Natural killer cell (primary cell): ENCODE data around the gene MAD1L1. TPM values are rescaled to one million over a fixed set of nuclear protein-coding genes. Genes with fewer than 3 reads are reported as not detected.
A peak's percentile ranks its signal among the peaks of the same experiment; 100 is the strongest.

ENCODE experiments used
- ATAC-seq, 3 donors: fragments of 150-1000 bp in 2 of 3; fragments of 200-7000 bp in 1 of 3; cut with Tn5 transposase; 1 replicate in 1 of 3; 2 replicates in 2 of 3; pipeline ENCODE4 v1.10.0; 2021; ENCODE audit warnings: mild to moderate bottlenecking in 2 of 3, moderate library complexity in 2 of 3
- DNase-seq, 2 donors: peaks; one replicate each; pipeline versions ENCODE4 v3.0.0 to v3.0.0-alpha.2; 2013 to 2021; ENCODE audit warnings: mixed read lengths in 1 of 2
- H3K27ac ChIP-seq: one replicate; pipeline ENCODE4 v1.5.1; 2013; ENCODE audit warnings: mild to moderate bottlenecking, low read length
- H3K27me3 ChIP-seq: one replicate; pipeline ENCODE4 v1.6.1; 2013; ENCODE audit warnings: low read length; ENCODE audit not compliant: control insufficient read depth, insufficient read depth
- H3K36me3 ChIP-seq: one replicate; pipeline ENCODE4 v1.6.1; 2013; ENCODE audit warnings: low read length; ENCODE audit not compliant: control insufficient read depth, insufficient read depth
- H3K4me1 ChIP-seq: one replicate; pipeline ENCODE4 v1.6.1; 2013; ENCODE audit warnings: low read length; ENCODE audit not compliant: control insufficient read depth, insufficient read depth
- H3K4me3 ChIP-seq: one replicate; pipeline ENCODE4 v1.5.1; 2013; ENCODE audit warnings: low read length
- H3K9me3 ChIP-seq: one replicate; pipeline ENCODE4 v1.6.1; 2013; ENCODE audit warnings: low read length; ENCODE audit not compliant: control insufficient read depth, insufficient read depth
- H3K27ac Mint-ChIP-seq, 2 donors: one replicate each; pipeline ENCODE4 v1.8.0; 2022; ENCODE audit warnings: mild to moderate bottlenecking in 2 of 2, mixed read lengths in 2 of 2, moderate library complexity in 1 of 2
- H3K27me3 Mint-ChIP-seq, 2 donors: one replicate each; pipeline ENCODE4 v1.8.0; 2022; ENCODE audit warnings: low read depth in 2 of 2, mixed read lengths in 2 of 2
- H3K36me3 Mint-ChIP-seq: one replicate; pipeline ENCODE4 v1.8.0; 2022; ENCODE audit warnings: mixed read lengths
- H3K4me1 Mint-ChIP-seq, 2 donors: one replicate each; pipeline ENCODE4 v1.8.0; 2022; ENCODE audit warnings: mixed read lengths in 2 of 2
- H3K4me3 Mint-ChIP-seq: one replicate; pipeline ENCODE4 v1.8.0; 2022; ENCODE audit warnings: mild to moderate bottlenecking, moderate library complexity, mixed read lengths
- H3K9me3 Mint-ChIP-seq, 2 donors: one replicate each; pipeline ENCODE4 v1.8.0; 2022; ENCODE audit warnings: mixed read lengths in 2 of 2
- CTCF ChIP-seq: fragments of 200-600 bp; IDR thresholded peaks from one replicate; pipeline ENCODE4 v1.8.0; 2022; ENCODE audit warnings: antibody characterized with exemption
- WGBS: methylation state at CpG from one replicate; pipeline ENCODE4 v1.1.7; 2013; ENCODE audit warnings: missing lambda C conversion rate; ENCODE audit not compliant: insufficient coverage; 5-methylcytosine and 5-hydroxymethylcytosine counted together
- intact Hi-C: fragments of 100-400 bp; cut with micrococcal nuclease; formaldehyde crosslinking; loops from one replicate; pipeline ENCODE4 v1.14.2; 2022
- total RNA-seq, 4 donors: library from RNA; stranded (reverse); fragments of 120-200 nt in 1 of 4; gene quantifications; one replicate each; pipeline versions ENCODE4 v1.2.3 to v1.2.4, GENCODE V29; 2013 to 2022

The MAD1L1 gene
- total RNA-seq, 3 donors from 2014 or later (not counting 1 experiment from before 2014, with no cell fraction given) = 53.6 to 81.2 (median 77.4) TPM

GRCh38 chr7:2016021-2016631 lies 216.6 kb downstream of the MAD1L1 start:
- WGBS = 96% methylated on average over 18 of the region's 18 CpGs
- intact Hi-C loops = no loop called here
- peak in 1 of 2 donors; percentile 10 for DNase-seq

GRCh38 chr7:2015251-2015871 lies 217.4 kb downstream of the MAD1L1 start:
- Mint-ChIP-seq H3K27me3 (peaks cover 0 to 6% of the 10 kb centered on the region in 2 donors), H3K27ac (no peak overlapping the region), H3K4me1 (peaks cover 29 to 48% of the 10 kb centered on the region in 2 donors), H3K36me3 (no peaks in the 10 kb centered on the region), H3K9me3 (no peaks in the 10 kb centered on the region), H3K4me3 (no peak overlapping the region)
- peaks cover 26% of the 10 kb centered on the region for H3K4me1 ChIP-seq
- ATAC-seq = no peak
- intact Hi-C loops = no loop called here
- no peaks in the 10 kb centered on the region for H3K27me3 ChIP-seq
- H3K4me3 ChIP-seq = no peak overlapping the region
- WGBS = 96% methylated on average over 18 of the region's 18 CpGs
- peak in 1 of 2 donors; percentile 11 for DNase-seq
- no peak overlapping the region for H3K27ac ChIP-seq
- no peaks in the 10 kb centered on the region for H3K36me3 ChIP-seq
- no peak for TF ChIP-seq CTCF
- H3K9me3 ChIP-seq = no peaks in the 10 kb centered on the region

More at GRCh38 chr7:2016021-2016631, 216.6 kb downstream of the MAD1L1 start:
- ATAC-seq = no peak
- H3K27ac Mint-ChIP-seq = peak overlapping the region in 1 of 2 donors; percentile 92
- Histone ChIP-seq H3K4me1 (peaks cover 29% of the 10 kb centered on the region), H3K27ac (no peak overlapping the region), H3K4me3 (no peak overlapping the region), H3K27me3 (no peaks in the 10 kb centered on the region), H3K36me3 (no peaks in the 10 kb centered on the region), H3K9me3 (no peaks in the 10 kb centered on the region)
- H3K27me3 Mint-ChIP-seq = peaks cover 0 to 6% of the 10 kb centered on the region in 2 donors
- no peak overlapping the region for H3K4me3 Mint-ChIP-seq
- H3K4me1 Mint-ChIP-seq = peaks cover 36 to 51% of the 10 kb centered on the region in 2 donors
- TF ChIP-seq CTCF = no peak
- no peaks in the 10 kb centered on the region for H3K9me3 Mint-ChIP-seq
- no peaks in the 10 kb centered on the region for H3K36me3 Mint-ChIP-seq

- Histone ChIP-seq H3K27me3 (no peaks in the 10 kb centered on the region), H3K9me3 (no peaks in the 10 kb centered on the region), H3K4me1 (peaks cover 21% of the 10 kb centered on the region), H3K27ac (no peak overlapping the region), H3K4me3 (no peak overlapping the region), H3K36me3 (no peaks in the 10 kb centered on the region)
- Mint-ChIP-seq H3K4me3 (no peak overlapping the region), H3K9me3 (no peaks in the 10 kb centered on the region), H3K4me1 (peaks cover 21 to 40% of the 10 kb centered on the region in 2 donors), H3K36me3 (no peaks in the 10 kb centered on the region), H3K27ac (no peak overlapping the region), H3K27me3 (peaks cover 0 to 6% of the 10 kb centered on the region in 2 donors)
- WGBS = 97% methylated on average over 47 of the region's 47 CpGs
- intact Hi-C loops = no loop called here
- ATAC-seq (no peak), DNase-seq (peak in 1 of 2 donors; percentile 11)
- no peak for TF ChIP-seq CTCF
These were observed 218.1 kb downstream of the MAD1L1 start for GRCh38 chr7:2014391-2015241.
